Measurements from ENCODE around the gene PTMA.
"Not testable (repeated sequence)": the region's sequence is repeated elsewhere in the genome, so short reads cannot be mapped to it uniquely, and the experiment has no call there.

The PTMA gene, protein sequence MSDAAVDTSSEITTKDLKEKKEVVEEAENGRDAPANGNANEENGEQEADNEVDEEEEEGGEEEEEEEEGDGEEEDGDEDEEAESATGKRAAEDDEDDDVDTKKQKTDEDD

DNA sequence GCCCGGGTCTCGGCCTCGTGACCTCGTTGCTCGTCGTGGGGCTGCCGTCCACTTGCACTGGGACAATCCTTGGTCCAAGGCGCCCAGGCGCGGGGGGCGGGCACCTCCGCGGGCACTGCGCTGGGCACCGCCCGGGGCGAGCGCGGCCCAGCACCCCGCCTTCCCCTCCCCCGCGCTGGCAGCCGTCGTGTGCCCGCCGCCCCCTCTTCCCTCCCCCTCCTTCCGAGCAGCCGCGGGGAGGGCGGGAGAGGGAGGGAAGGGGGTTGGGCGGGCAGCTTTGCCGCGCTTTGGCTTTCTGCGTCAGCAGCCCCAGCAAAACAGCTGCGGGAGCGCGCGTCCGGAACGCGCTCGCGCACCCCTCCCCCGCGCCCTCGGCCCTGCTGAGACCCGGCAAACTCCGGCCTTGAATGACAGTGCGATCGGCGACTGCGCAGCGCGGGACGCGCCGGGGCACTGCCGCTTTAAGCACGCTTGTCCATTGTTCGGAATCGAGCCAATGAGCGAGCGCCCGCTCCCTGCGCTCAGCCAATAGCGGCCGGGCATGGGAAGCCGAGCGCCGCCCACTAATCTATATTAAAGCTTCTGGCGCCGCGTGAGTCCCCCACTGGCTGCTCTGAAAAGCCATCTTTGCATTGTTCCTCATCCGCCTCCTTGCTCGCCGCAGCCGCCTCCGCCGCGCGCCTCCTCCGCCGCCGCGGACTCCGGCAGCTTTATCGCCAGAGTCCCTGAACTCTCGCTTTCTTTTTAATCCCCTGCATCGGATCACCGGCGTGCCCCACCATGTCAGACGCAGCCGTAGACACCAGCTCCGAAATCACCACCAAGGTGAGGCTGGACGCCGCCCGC, at the start of gene PTMA:
Gene PTMA, plus strand, starts transcription at position 599 of the 846 bp plus-strand sequence. Its CDS starts 182 bp downstream, at position 781.
- TF ChIP-seq, protein P1, sequence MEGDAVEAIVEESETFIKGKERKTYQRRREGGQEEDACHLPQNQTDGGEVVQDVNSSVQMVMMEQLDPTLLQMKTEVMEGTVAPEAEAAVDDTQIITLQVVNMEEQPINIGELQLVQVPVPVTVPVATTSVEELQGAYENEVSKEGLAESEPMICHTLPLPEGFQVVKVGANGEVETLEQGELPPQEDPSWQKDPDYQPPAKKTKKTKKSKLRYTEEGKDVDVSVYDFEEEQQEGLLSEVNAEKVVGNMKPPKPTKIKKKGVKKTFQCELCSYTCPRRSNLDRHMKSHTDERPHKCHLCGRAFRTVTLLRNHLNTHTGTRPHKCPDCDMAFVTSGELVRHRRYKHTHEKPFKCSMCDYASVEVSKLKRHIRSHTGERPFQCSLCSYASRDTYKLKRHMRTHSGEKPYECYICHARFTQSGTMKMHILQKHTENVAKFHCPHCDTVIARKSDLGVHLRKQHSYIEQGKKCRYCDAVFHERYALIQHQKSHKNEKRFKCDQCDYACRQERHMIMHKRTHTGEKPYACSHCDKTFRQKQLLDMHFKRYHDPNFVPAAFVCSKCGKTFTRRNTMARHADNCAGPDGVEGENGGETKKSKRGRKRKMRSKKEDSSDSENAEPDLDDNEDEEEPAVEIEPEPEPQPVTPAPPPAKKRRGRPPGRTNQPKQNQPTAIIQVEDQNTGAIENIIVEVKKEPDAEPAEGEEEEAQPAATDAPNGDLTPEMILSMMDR (IDR thresholded peaks at IDR 0.05; ENCODE audit: low read depth, low read length, poor library complexity, severe bottlenecking): no peak
- no peak for TF ChIP-seq EZH2phosphoT487 (IDR thresholded peaks at IDR 0.05; ENCODE audit: borderline replicate concordance, low read length)
- H3K79me2 ChIP-seq (ENCODE audit: control insufficient read depth, low read length): peaks cover 68% of the 10 kb centered on the region
- peaks cover 56% of the 10 kb centered on the region for H3K36me3 ChIP-seq (ENCODE audit: control insufficient read depth, low read length)
- no peaks in the 10 kb centered on the region for H3K9me3 ChIP-seq (ENCODE audit: control insufficient read depth, insufficient read depth, low read length)
- H3K27ac ChIP-seq (ENCODE audit: low read depth, low read length): peak within 1 kb of the TSS; percentile 97
- no peaks in the 10 kb centered on the region for H3K9me2 ChIP-seq (replicated peaks; ENCODE audit: control insufficient read depth, low read length)
- H4K20me1 ChIP-seq (ENCODE audit: control insufficient read depth, insufficient read depth, low read depth, low read length): peaks cover 18% of the 10 kb centered on the region
- H3F3A ChIP-seq (ENCODE audit: control insufficient read depth, insufficient read depth): peaks cover 36% of the 10 kb centered on the region
- H3K4me2 ChIP-seq (ENCODE audit: low read length): peak within 1 kb of the TSS; percentile 100
- H3K27me3 ChIP-seq (ENCODE audit: control insufficient read depth, low read length): no peaks in the 10 kb centered on the region
- H3K4me1 ChIP-seq (ENCODE audit: control insufficient read depth, low read length): peaks cover 41% of the 10 kb centered on the region
- H3K4me3 ChIP-seq (ENCODE audit: low read length): peak within 1 kb of the TSS; percentile 98

DNA sequence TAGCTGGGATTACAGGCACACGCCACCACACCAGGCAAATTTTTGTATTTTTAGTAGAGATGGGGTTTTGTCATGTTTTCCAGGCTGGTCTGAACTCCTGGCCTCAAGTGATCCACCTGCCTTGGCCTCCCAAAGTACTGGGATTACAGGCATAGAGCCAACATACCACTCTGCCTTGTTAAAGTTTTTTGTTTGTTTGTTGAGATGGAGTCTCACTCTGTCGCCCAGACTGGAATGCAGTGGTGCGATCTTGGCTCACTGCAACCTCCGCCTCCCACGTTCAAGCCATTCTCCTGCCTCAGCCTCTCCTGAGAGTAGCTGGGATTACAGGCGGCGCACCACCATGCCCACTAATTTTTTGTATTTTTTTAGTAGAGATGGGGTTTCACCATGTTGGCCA, 48.3 kb upstream of the PTMA start:
- not testable (repeated sequence) for H3K27me3 ChIP-seq (ENCODE audit: control insufficient read depth, low read length); H3K79me2 ChIP-seq (ENCODE audit: control insufficient read depth, low read length); H3K9me2 ChIP-seq (replicated peaks; ENCODE audit: control insufficient read depth, low read length); H3K9me3 ChIP-seq (ENCODE audit: control insufficient read depth, insufficient read depth, low read length); H3K4me2 ChIP-seq (ENCODE audit: low read length); H4K20me1 ChIP-seq (ENCODE audit: control insufficient read depth, insufficient read depth, low read depth, low read length); H3K36me3 ChIP-seq (ENCODE audit: control insufficient read depth, low read length); H3K27ac ChIP-seq (ENCODE audit: low read depth, low read length); H3K4me3 ChIP-seq (ENCODE audit: low read length)
- peaks cover 55% of the 10 kb centered on the region for H3K4me1 ChIP-seq (ENCODE audit: control insufficient read depth, low read length)
- H3F3A ChIP-seq (ENCODE audit: control insufficient read depth, insufficient read depth): peaks cover 21% of the 10 kb centered on the region

DNA sequence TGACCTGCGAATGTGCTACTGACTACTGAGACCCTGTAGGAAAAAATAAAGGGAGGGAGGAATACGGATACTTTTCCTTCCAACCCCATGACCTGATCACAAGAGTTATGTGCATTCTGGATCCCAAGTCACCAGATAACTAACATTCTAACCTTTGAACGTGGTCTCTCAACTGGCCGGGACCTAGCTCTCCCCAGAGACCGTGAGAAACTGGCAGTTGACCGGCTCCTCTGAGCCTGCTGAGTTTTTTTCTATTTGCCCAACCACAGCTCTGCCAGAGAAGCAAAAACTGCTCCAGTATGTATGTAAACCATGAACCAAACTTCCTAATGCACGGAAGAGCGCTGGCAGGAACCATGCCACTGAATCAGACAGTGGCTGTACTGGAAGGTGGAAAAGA, 47.5 kb upstream of the PTMA start:
- no peaks in the 10 kb centered on the region for H3K27me3 ChIP-seq (ENCODE audit: control insufficient read depth, low read length)
- H3K4me1 ChIP-seq (ENCODE audit: control insufficient read depth, low read length): peaks cover 59% of the 10 kb centered on the region
- H3K27ac ChIP-seq (ENCODE audit: low read depth, low read length): no peak overlapping the region
- H3K4me3 ChIP-seq (ENCODE audit: low read length): no peak overlapping the region
- H3F3A ChIP-seq (ENCODE audit: control insufficient read depth, insufficient read depth): peaks cover 29% of the 10 kb centered on the region
- H3K4me2 ChIP-seq (ENCODE audit: low read length): peak overlapping the region; percentile 96
- H3K36me3 ChIP-seq (ENCODE audit: control insufficient read depth, low read length): peaks cover 6% of the 10 kb centered on the region; the same call in 1 of the 2 replicates
- no peaks in the 10 kb centered on the region for H4K20me1 ChIP-seq (ENCODE audit: control insufficient read depth, insufficient read depth, low read depth, low read length)
- no peaks in the 10 kb centered on the region for H3K9me2 ChIP-seq (replicated peaks; ENCODE audit: control insufficient read depth, low read length)
- no peaks in the 10 kb centered on the region for H3K9me3 ChIP-seq (ENCODE audit: control insufficient read depth, insufficient read depth, low read length)
- TF ChIP-seq, protein P1 (IDR thresholded peaks at IDR 0.05; ENCODE audit: low read depth, low read length, poor library complexity, severe bottlenecking): no peak
- no peak for TF ChIP-seq EZH2phosphoT487 (IDR thresholded peaks at IDR 0.05; ENCODE audit: borderline replicate concordance, low read length)
- H3K79me2 ChIP-seq (ENCODE audit: control insufficient read depth, low read length): peaks cover 5% of the 10 kb centered on the region

DNA sequence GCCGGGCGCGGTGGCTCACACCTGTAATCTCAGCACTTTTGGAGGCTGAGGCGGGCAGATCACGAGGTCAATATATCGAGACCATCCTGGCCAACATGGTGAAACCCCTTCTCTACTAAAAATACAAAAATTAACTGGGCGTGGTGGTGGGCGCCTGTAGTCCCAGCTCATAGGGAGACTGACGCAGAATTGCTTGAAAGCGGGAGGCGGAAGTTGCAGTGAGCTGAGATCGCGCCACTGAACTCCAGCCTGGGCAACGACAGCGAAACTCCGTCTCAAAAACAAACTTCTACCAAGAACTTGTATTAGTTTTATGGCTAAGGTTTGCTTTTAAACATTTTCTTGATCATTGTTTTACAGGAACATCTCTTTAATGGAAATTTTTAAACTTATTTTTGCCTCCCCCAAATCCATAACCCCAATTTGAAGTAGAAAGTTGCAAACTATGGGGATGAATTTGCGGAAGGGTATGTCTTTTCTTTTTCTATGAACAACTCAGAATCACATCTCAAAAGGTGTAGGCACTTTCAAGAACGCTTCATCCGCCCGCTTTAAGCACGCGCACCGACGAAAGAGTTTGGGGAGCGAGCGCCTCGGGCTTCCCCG, 46.8 kb upstream of the PTMA start:
- H4K20me1 ChIP-seq (ENCODE audit: control insufficient read depth, insufficient read depth, low read depth, low read length): no peaks in the 10 kb centered on the region
- no peaks in the 10 kb centered on the region for H3K9me2 ChIP-seq (replicated peaks; ENCODE audit: control insufficient read depth, low read length)
- peaks cover 6% of the 10 kb centered on the region; the same call in 1 of the 2 replicates for H3K36me3 ChIP-seq (ENCODE audit: control insufficient read depth, low read length)
- H3F3A ChIP-seq (ENCODE audit: control insufficient read depth, insufficient read depth): peaks cover 29% of the 10 kb centered on the region
- H3K27ac ChIP-seq (ENCODE audit: low read depth, low read length): peak overlapping the region; percentile 99
- peak overlapping the region; percentile 61 for H3K4me3 ChIP-seq (ENCODE audit: low read length)
- peak overlapping the region; percentile 96 for H3K4me2 ChIP-seq (ENCODE audit: low read length)
- H3K9me3 ChIP-seq (ENCODE audit: control insufficient read depth, insufficient read depth, low read length): no peaks in the 10 kb centered on the region
- no peak for TF ChIP-seq EZH2phosphoT487 (IDR thresholded peaks at IDR 0.05; ENCODE audit: borderline replicate concordance, low read length)
- TF ChIP-seq, protein P1 (IDR thresholded peaks at IDR 0.05; ENCODE audit: low read depth, low read length, poor library complexity, severe bottlenecking): no peak
- no peaks in the 10 kb centered on the region for H3K27me3 ChIP-seq (ENCODE audit: control insufficient read depth, low read length)
- peaks cover 5% of the 10 kb centered on the region for H3K79me2 ChIP-seq (ENCODE audit: control insufficient read depth, low read length)
- H3K4me1 ChIP-seq (ENCODE audit: control insufficient read depth, low read length): peaks cover 64% of the 10 kb centered on the region

Measured in DOHH2 (cell line).